Activated naive CD8-positive, alpha-beta T cell treated with anti-CD3 and anti-CD28 coated beads, Interleukin-2, amount 50 U/mL, for 16 hours (primary cell): ENCODE measurements around the gene ACOT13.
"Not testable (repeated sequence)": the region's sequence is repeated elsewhere in the genome, so short reads cannot be mapped to it uniquely, and the experiment has no call there.

ENCODE experiments used
- DNase-seq: peaks from one replicate; pipeline ENCODE4 v3.0.0-alpha.2; 2020; ENCODE audit warnings: low read depth, low spot score

ACOT13 gene

GRCh38 chr6:24692003-24692402 lies 25.1 kb downstream of the ACOT13 start:
- no peak for DNase-seq

- DNase-seq: no peak
These were observed 25.5 kb downstream of the ACOT13 start for GRCh38 chr6:24692415-24692814.

- no peak for DNase-seq
These were observed 26.1 kb downstream of the ACOT13 start for GRCh38 chr6:24692848-24693592.

- no peak for DNase-seq
These were observed 27.3 kb downstream of the ACOT13 start for GRCh38 chr6:24694198-24694597.

GRCh38 chr6:24695635-24696034 lies 28.8 kb downstream of the ACOT13 start:
- DNase-seq: not testable (repeated sequence)

GRCh38 chr6:24696097-24696496 lies 29.2 kb downstream of the ACOT13 start:
- DNase-seq: no peak

GRCh38 chr6:24699521-24700359 lies 32.9 kb downstream of the ACOT13 start:
- no peak for DNase-seq

GRCh38 chr6:24702720-24703282 lies 35.9 kb downstream of the ACOT13 start:
- DNase-seq: no peak

- DNase-seq: no peak
These were observed 37.6 kb downstream of the ACOT13 start for GRCh38 chr6:24704468-24704867.

GRCh38 chr6:24708612-24709011 lies 41.7 kb downstream of the ACOT13 start:
- no peak for DNase-seq

GRCh38 chr6:24709014-24709711 lies 42.3 kb downstream of the ACOT13 start:
- DNase-seq: no peak

GRCh38 chr6:24710519-24711303 lies 43.8 kb downstream of the ACOT13 start:
- DNase-seq: no peak

GRCh38 chr6:24716602-24717148 lies 49.8 kb downstream of the ACOT13 start:
- not testable (repeated sequence) for DNase-seq

GRCh38 chr6:24718449-24719124 lies 51.7 kb downstream of the ACOT13 start:
- no peak for DNase-seq

- no peak for DNase-seq
These were observed 52.5 kb downstream of the ACOT13 start, which contains the start of gene C6orf62 for GRCh38 chr6:24719125-24719971. Gene C6orf62, minus strand, starts transcription at chr6:24719154. Its CDS starts 486 bp downstream, at chr6:24718668.

GRCh38 chr6:24720131-24720603 lies 53.3 kb downstream of the ACOT13 start:
- peak; percentile 27 for DNase-seq

GRCh38 chr6:24720604-24721460 lies 54.0 kb downstream of the ACOT13 start:
- peak; percentile 100 for DNase-seq
